ENCODE measurements around the gene ADCY3.

ADCY3 gene

DNA sequence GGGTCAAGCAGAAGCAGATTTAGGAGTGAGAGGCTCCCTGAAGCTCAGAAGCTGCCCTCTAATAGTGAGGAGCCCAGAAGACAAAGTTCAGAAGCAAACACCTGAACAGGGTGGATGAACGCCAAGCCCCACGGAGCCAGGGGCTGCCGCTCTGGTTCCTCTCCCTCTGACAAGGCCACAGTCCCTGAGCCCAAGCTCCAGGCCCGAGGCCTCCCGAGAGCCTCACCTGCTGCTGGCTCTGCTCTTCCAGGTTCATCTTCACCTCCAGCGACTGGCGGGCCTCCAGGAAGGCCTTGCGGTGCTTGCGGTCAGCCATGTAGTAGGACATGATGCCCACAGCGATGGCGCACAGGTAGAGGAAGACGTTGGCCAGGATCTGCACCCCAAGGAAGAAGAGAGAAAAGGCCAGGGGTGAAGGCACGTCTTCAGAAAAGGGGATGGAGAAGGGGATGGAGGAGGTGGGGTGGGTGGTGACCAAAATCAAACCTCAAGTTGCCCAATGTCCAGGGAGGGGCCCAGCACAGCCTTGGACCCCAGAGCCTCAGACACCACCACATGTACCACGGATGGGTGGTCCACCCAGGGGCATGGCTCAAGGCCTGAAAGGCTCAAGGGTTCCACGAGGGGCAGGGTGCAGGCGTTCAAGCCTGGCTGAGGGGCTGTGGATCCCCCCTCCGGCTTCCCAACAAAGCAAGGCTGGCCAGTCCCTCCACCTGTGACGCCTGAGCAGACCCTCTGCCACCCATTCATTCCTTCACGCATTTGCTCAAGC is 47.5 kb downstream of the ADCY3 start:
- no peak for ATAC-seq

DNA sequence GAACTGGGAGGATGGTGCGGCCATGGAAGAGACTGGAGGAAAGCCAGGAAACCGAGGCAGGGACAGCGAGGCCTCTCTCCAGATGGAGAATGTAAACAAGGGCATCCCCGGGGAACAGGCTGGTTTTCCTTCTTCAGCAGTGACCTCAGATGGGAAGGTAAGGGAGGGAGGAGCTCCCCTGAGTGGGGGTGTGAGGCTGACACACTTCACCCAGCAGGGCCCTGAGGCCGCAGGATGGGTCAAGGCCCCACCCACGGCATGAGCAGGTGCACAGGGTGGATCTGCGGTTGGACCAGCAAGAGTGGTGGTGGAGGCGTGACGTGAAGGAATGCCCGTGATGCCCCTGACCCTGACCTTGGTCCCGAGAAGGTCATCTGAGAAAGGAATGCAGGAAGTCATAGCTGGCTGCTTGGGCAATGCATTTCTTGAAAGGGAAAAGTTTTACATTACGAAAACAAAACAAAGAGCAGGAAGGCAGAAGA is 48.1 kb downstream of the ADCY3 start:
- no peak for ATAC-seq

DNA sequence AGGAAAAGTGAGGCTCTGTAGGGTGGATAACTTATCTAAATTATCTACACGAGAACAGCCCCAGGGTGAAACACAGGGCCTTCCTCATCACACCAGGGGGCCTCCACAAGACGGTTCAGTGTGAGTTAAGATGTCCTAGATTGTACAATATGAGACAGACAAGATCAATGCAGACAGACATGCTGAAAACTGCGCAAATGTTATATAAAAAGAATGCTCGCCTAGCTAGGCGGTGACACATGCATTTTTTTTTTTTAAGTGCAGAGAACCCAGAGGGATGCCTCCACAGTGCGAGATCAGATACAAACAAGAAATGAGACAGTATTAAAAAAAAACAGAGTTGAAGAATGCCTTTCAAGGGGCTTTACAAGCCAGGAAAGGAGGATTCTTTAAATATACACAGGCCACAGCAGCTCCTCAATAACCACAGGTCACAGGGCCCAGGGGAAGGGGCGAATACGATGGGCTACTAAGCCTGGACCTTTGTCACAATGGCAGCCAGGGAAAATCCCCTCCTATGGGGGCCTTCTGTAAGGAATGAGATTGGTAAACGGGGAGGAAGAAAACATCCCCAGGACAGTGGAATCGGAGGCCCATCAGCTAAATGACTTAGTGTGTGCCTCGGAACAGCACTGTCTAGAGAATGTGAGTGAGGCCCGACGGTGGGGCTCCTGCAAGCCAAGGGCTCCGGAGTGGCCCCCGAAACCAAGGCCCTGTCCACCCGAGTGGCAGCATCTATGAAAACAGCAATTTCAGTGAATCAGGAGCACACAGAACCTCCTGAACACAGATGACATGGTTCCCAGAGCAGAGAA is 48.9 kb downstream of the ADCY3 start:
- no peak for ATAC-seq

DNA sequence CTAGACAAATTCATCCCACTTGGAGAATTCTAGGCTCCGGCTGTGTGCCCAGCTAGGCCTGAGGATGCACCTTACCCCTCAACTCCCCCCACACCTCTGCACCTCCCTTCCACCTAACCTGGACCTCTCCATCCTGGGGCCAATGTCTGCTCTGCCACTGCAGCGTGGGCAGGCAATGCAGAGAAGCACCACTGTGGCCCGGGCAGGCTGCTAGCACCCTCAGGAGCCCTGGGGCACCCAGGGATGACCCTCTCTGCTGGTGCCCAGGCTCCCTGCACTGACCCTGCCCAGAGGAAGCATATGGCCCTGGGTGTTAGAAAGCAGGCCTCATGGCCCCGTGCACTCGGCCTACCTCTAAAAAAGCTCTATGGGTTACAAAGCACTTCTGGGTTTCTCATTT is 49.6 kb downstream of the ADCY3 start:
- ATAC-seq, result no peak

DNA sequence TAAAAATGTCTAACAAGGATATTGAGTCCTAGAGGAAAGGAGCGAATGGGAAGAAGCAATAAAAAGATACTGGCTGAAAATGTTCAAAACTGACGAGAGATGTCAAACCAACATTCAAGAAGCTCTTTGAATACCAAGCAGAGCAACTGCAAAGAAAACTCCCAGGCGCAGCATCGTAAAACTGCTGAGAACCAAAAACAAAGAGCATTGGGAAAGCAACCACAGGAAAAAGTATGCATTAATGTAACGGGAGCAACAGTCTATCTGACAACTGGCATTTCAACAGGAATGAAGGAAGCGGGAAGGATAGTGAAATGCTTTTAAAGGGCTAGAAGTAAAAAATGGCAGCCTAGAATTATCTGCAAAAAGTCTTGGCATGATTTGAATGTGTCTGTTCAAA is 53.1 kb downstream of the ADCY3 start:
- ATAC-seq, result no peak

DNA sequence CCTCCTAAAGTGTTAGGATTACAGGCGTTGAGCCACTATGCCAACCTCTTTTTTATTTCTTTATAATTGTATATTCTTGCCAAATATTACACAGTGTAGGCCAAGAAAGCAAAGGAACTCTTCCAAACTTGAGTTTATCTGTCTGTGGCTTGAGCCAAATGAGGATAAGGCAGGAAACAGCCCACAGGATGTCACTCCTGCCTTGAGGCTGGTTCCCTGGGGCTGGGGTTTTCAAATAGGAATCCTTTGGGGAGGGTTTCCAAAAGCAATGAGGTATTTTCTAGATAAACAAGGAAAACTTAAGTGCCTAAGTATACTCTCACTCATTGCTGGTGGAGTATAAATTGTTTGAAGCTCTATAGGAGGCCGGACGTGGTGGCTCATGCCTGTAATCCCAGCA is 56.4 kb downstream of the ADCY3 start:
- ATAC-seq, result no peak

DNA sequence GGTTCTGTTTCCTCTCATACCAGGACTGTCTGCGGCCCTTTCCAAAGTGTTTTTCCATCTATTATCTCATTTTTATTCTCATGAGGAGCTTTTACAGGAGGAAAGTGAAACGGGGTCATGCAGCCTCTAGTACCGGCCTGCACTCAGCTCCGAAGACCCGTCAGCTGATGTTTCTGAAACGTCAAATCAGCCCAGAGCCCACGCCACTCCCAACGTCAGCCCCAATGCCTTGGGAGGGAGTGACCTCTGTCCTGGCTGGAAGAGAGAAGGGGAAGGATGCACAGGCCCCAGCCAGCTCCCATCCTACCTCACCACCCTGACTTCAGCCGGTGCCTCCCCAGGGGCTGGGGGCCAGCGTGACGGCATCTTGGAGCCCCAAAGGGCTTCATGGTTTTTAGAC is 58.5 kb downstream of the ADCY3 start:
- ATAC-seq, result no peak

DNA sequence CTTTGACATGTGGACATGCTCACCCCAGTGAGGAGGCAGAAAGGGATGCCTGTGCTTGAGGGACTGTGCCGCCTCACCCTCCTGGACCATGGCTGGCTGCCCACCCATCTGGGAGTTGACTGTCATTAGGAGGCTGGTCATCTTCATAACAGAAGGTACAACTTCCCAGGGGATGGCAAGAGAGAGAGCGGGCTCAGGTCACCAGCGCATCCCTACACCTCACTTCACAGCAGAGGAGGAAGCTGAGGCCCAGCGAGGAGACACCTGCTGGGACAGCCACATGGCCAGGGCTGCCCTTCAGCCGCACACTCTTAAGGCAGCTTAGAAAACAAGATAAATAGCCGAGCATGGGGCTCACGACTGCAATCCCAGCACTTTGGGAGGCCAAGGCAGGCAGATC is 59.4 kb downstream of the ADCY3 start:
- no peak for ATAC-seq

DNA sequence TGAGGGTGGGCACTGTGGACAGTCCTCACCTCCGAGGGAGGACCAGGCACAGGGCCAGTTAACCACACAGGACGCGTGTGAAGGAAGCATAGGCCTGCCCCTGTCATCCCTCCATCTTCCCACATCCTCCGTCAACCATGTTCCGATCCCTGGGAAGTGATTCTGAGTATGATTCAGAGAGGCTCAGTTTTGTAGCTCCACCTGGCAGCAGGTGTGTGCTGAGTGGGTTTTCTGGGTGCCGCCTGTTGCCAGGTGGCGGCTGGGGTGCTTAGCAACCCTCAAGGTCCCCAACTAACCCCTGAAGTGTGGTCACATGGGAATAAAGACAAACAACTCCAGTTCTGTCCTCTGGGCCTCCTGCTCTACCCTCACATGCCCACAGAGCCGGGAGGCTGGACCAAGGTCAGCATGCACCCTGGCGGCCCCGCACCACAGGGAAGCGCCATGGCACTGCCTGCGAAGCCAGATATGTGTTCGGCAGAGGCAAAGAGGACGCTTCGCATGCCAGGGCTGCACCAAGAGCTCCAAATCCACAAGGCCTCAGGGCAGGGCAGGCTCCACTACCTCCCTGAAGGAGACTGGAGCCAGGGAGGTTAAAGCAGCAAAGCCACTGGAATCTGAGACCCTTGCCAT is 60.0 kb downstream of the ADCY3 start:
- ATAC-seq, result no peak

DNA sequence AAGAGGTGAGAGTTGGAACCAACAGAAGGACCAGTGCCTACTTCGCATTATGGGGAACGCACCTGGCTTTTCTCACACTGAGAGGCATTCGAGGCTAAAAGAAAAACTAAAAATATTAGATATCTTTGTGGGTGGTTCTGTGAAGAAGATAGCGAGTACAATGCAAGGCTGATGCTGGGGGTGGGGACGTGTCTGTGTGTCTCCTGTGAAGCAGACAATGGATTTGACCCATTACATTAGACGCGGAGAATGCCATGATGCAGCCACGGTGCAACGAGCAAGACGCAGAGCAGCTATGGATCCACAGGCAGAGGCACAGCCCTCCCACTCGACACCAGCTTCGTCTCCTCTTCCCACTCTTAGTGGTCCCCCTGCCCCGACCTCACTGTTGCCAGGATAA is 61.0 kb downstream of the ADCY3 start:
- ATAC-seq, result no peak

DNA sequence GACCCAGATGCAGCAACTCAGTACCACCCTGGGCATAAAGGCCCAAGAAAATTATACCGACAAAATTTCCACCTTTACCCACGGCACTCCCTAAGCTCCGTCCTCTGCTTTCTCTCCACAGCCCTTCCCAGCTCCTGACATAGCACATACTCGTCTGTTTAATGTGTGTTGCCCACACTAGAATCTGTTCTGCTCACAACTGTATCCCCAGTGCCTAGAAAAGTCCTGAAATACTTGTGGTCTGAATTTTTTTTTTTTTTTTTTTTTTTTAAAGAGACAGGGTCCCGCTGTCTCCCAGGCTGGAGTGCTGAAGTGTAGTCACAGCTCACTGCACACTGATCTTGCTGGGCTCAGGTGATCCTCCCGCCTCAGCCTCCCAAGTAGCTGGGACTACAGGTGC is 62.3 kb downstream of the ADCY3 start:
- ATAC-seq, result no peak

DNA sequence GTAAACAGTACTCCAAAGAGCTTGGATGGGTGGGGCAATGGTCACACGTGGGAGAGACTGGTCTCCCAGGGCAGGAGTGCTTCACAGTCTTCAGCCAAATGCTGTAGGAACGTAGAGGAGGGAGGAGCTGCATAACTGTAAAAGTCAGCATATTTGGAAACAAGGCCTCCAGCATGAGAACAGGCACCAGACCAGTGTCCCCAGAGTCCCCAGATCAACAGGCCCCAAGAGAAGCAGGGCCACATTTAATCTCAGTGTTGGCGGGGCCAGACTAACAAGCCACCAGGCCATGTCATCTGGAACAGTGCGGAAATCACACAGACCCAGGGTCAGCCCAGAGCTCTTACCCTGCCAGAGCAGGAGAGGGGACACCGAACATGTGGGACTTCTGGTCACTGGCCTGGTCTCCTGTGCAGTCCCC is 63.2 kb downstream of the ADCY3 start:
- no peak for ATAC-seq

DNA sequence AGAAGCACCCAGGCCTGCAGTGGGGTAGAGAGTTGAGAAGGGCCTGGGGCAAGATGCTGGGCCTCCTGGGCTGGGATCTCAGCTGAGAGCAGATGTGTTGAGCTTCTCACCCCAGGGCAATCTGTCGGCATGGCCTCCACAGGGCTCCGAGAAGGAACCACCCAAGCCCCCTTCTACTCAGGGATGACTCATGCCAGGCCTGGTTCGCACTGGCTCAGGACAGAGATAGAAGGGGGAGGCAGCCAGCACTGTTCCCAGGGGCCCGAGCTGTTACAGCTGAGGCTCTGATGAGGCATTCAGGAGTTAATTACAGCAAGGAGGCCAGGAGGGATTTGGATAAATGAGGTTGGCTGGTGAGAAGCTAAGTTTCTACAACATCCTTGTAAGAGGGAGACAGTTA is 64.3 kb downstream of the ADCY3 start:
- ATAC-seq, result no peak

DNA sequence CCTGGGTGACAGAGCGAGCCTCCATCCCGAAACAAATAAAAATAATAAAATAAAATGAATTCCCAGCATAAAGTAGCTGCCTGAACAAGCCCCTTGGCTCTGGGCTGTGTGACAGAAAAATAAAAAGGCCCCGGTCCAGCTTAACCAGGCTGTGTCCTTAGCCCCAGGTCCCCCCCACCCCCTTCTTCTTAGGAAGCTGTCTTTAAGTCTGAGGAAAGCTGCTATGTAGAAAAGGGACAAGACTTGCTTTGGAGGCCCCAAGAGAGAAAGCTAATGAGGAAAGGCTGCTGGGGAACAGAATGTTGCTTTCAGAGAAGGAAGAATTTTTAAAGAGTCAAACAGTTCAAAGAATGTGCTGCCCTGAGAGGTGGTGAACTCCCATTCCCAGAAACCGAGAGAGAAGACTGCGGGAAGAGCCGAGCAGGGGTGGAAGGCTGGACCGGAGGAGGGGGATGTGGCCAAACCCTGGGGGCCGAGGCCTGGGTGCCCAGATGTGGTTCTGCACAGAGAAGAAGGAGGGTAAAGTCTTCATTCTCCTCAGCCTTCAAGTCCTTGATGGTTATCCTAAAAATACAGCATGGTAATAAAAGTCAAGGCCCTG is 64.9 kb downstream of the ADCY3 start:
- ATAC-seq, result no peak

DNA sequence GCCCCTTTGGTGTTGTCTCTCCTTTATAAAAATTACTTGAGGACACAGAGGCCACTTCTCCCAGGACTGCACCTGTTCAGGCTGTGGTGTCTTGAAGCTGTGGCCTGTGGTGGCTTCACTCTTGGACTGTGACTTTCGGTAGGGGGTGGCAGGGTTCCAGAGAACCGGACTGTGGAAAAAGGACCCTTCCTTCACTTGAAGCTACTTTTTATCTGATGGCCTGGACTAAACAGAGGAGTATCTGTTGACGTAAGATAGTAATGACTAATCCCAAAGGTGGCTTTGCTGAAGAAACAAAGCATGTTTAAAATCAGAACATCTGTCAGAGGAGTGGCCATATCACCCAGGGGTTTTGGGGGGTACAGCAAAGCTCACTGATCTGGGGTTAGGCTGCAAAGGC is 66.0 kb downstream of the ADCY3 start:
- no peak for ATAC-seq

DNA sequence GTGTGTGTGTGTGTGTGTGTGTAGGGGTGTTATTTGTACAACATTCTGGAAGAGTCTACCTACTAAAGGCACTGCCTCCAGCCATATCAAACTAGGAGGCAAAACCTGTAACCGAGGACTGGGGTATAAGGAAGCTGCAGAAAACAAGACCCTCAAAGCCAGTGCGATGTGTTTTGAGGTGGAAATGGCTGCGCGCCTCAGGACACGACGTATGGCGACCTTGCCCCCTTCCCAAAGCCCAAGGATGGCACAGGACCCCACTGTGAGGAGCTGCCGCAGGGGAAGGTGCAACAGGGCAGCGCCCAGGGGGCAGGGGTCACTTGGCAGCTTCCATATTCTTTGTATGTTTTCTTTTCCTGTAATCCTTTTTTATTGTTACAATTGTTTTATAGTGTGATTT is 67.0 kb downstream of the ADCY3 start:
- ATAC-seq, result no peak

DNA sequence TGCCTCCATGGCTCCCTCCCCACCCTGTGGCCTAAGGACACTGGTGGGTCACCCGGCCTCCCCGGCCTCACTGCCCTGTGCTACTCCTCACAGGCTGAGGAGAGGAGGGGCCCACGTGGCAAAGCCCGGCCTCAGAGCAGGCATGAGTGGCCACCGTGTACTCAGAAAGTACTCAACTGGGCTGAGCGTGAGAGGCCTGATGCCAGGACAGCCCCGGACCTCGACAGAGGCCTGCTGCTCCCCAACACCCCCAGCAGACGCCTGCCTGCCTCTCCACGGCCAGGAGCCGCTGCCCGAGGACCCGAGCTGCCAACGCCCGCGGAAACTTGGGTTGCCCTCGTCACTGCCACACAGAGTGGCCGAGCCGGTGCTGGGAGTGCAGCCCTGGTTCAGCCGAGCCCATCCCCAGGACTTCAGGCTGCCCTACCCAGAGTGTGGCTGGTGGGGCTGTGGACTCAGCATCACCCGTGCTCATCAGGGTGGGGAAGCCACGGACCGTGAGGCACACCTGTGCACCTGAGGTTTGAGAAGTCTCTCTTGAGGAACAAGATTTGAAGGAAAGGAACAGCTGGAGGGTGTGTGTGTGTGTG is 67.5 kb downstream of the ADCY3 start:
- ATAC-seq, result no peak

DNA sequence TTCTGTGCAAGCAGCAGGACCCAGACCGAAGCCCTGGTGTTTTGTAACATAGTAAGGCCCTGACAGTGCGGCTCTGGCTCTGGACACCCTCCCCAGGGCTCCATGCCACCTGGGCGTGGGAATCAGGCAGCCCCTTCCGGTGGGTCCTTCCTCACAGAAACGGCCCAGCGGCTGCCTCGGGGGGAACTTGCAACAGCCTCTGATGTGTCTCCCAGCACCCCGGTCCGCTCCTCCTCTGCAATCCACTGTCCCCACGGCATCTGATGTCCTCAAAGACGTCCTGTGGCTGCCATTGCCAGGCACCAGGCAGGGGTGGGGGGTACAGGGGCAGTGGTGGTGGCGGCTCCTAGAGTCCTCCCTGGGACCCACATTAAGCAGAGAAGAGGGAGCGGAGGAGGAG is 68.0 kb downstream of the ADCY3 start:
- ATAC-seq, result no peak

DNA sequence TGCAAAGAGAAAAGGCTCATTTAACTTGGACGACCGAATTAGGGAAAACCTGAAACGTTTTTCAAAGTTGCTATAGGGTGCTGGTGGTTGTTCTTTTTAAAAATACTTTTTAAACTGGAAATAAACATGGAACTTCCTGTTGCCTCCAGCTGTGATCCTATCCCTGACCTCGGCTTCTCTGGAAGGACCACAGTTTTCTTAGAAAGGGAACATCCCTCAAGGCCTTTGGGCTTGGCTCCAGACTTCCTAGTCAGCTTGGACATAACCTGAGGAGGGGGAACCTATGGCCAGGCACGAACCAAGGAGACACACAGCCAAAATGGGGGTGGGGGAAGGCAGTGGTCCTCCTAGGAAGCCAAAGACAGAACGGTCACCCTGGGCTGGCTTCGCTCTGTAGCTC is 69.1 kb downstream of the ADCY3 start:
- no peak for ATAC-seq

DNA sequence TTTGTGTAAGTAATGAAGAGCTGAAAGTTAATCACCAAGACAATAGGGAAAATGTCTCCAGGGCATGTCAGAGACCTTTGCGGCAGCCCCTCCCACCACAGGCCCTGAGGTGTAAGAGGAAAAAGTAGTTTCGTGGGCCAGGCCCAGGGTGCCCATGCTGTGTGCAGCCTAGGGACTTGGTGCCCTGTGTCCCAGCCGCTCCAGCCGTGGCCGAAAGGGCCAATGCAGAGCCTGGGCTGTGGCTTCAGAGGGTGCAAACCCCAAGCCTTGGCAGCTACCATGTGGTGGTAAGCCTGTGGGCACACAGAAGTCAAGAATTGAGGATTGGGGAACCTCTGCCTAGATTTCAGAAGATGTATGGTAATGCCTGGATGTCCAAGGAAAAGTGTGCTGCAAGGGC is 74.3 kb downstream of the ADCY3 start:
- ATAC-seq, result no peak

DNA sequence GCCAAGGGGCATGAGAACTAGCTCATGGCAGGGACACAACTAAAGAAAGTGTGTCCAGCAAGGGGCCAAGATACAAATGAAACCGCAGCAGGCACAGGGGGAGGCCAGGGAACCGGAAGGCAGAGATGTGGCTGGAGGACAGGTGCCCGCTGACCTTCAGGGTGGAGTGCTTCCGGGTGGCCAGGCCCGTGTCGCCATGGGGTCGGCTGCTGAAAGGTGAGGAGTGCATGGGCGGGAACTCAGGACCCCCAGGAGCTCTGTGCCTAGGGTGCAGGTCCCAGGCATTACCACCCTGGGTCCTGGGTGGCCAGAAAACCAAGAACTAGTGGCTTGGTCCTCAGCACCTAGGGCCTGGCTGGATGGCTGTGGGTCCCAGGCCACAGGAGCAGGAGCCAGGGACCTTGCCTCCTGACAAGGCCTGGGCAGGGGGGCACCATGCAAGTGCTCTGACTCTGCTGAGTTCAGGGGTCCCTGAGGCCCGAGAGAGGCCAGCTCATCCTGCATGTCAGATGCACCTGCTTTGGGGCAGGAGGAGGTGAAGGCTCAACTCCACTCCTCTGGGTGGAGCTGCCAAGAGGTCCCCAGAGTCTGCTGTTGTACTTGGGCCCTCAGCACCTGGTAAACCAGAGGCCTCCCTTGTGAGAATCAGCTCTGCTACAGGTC is 75.9 kb downstream of the ADCY3 start:
- ATAC-seq, result no peak

DNA sequence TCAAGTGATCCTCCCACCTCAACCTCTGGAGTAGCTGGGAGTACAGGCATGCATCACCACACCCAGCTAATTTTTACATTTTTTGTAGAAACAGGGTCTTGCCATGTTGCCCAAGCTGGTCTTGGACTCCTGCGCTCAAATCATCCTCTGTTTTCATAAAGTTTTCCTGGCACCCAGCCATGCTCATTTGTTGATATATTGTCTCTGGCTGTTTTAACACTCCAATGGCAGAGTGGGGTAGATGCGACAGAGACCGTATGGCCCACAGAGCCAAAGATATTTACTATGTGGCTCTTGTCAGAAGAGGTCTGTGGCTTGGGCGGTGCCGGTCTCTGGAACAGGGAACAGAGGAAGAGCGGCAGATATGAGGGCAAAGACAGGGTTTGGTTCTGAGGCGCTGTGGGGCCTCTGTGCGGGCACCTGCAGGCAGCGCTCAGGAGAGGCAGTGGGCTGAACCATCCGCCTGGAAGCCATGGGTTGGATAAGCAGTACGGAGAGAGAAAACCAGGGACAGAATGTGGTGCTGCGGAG is 76.6 kb downstream of the ADCY3 start:
- no peak for ATAC-seq
